Thymus (tissue), 14 donors: ENCODE data around the gene ABHD3. TPM values are rescaled to one million over a fixed set of nuclear protein-coding genes. Genes with fewer than 3 reads are reported as not detected.

Experiments used
- DNase-seq, 9 donors: peaks; one replicate each; pipeline ENCODE4 v3.0.0-alpha.2; 2013; ENCODE audit warnings: low spot score in 9 of 9, low read depth in 6 of 9, missing footprints in 1 of 9
- H3K27ac ChIP-seq, 2 donors: one replicate each; pipeline ENCODE4 v1.5.1; 2013; ENCODE audit warnings: control low read depth in 1 of 2, low read depth in 1 of 2, low read length in 1 of 2, mild to moderate bottlenecking in 1 of 2, moderate library complexity in 1 of 2
- H3K27me3 ChIP-seq, 2 donors: one replicate each; pipeline ENCODE4 v1.5.1; 2013; ENCODE audit warnings: low read length in 1 of 2; ENCODE audit not compliant: control insufficient read depth in 2 of 2, insufficient read depth in 1 of 2
- H3K36me3 ChIP-seq, 2 donors: one replicate each; pipeline ENCODE4 v1.5.1; 2013; ENCODE audit warnings: low read length in 1 of 2, mild to moderate bottlenecking in 1 of 2, moderate library complexity in 1 of 2; ENCODE audit not compliant: control insufficient read depth in 2 of 2, insufficient read depth in 2 of 2
- H3K4me1 ChIP-seq, 2 donors: one replicate each; pipeline ENCODE4 v1.5.1; 2013; ENCODE audit warnings: low read length in 2 of 2; ENCODE audit not compliant: control insufficient read depth in 2 of 2, insufficient read depth in 2 of 2
- H3K4me3 ChIP-seq, 2 donors: one replicate each; pipeline ENCODE4 v1.5.1; 2013; ENCODE audit warnings: low read length in 2 of 2, control low read depth in 1 of 2, mild to moderate bottlenecking in 1 of 2
- H3K9me3 ChIP-seq, 2 donors: one replicate each; pipeline ENCODE4 v1.5.1; 2013; ENCODE audit warnings: low read length in 1 of 2, mild to moderate bottlenecking in 1 of 2; ENCODE audit not compliant: control insufficient read depth in 2 of 2, insufficient read depth in 1 of 2
- WGBS: extraction: QIAGEN DNeasy Blood & Tissue Kit; methylation state at CpG from one replicate; pipeline ENCODE4 v1.1.7; 2013; 5-methylcytosine and 5-hydroxymethylcytosine counted together
- long read RNA-seq, 10 donors: transcript quantifications; one replicate each; lab custom pipeline, GENCODE V29; 2026
- polyA plus RNA-seq: library from polyadenylated mRNA; stranded (reverse); fragments of 200-250 nt; gene quantifications from one replicate; pipeline ENCODE4 v1.2.3, GENCODE V29; 2013
- total RNA-seq: library from RNA; stranded (reverse); fragments of 120-200 nt; gene quantifications from one replicate; pipeline ENCODE4 v1.2.4, GENCODE V29; 2013
- donor health status: healthy.

ABHD3 gene, protein sequence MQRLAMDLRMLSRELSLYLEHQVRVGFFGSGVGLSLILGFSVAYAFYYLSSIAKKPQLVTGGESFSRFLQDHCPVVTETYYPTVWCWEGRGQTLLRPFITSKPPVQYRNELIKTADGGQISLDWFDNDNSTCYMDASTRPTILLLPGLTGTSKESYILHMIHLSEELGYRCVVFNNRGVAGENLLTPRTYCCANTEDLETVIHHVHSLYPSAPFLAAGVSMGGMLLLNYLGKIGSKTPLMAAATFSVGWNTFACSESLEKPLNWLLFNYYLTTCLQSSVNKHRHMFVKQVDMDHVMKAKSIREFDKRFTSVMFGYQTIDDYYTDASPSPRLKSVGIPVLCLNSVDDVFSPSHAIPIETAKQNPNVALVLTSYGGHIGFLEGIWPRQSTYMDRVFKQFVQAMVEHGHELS
- total RNA-seq (25.7 TPM), polyA plus RNA-seq (77.9 TPM)
- long read RNA-seq, donor 1, partial matches to known transcripts, result 0 of 4 reads
- long read RNA-seq, donor 1, other reads (novel, unspliced or antisense), result 0 of 4 reads
- long read RNA-seq, donor 2, transcript ABHD3-201 (9 exons, 2,064 nt), result major isoform, 18 of 39 reads
- long read RNA-seq, donor 2, partial matches to known transcripts, result 21 of 39 reads
- long read RNA-seq, donor 2, other reads (novel, unspliced or antisense), result 0 of 39 reads
- long read RNA-seq, donor 3, transcript ABHD3-201 (9 exons, 2,064 nt), result major isoform, 10 of 20 reads
- long read RNA-seq, donor 3, partial matches to known transcripts, result 0 of 20 reads
- long read RNA-seq, donor 3, other reads (novel, unspliced or antisense), result 6 of 20 reads
- long read RNA-seq, donor 4, partial matches to known transcripts, result 0 of 4 reads
- long read RNA-seq, donor 4, other reads (novel, unspliced or antisense), result 0 of 4 reads
- long read RNA-seq, donor 5, transcript ABHD3-201 (9 exons, 2,064 nt), result major isoform, 10 of 29 reads
- long read RNA-seq, donor 5, partial matches to known transcripts, result 14 of 29 reads
- long read RNA-seq, donor 5, other reads (novel, unspliced or antisense), result 0 of 29 reads
- long read RNA-seq, donor 6, partial matches to known transcripts, result 0 of 5 reads
- long read RNA-seq, donor 6, other reads (novel, unspliced or antisense), result 0 of 5 reads
- long read RNA-seq, donor 7, transcript ABHD3-201 (9 exons, 2,064 nt), result major isoform, 8 of 10 reads
- long read RNA-seq, donor 7, partial matches to known transcripts, result 0 of 10 reads
- long read RNA-seq, donor 7, other reads (novel, unspliced or antisense), result 0 of 10 reads
- long read RNA-seq, donor 8, partial matches to known transcripts, result 0 of 2 reads
- long read RNA-seq, donor 8, other reads (novel, unspliced or antisense), result 0 of 2 reads
- long read RNA-seq, donor 9, transcript ABHD3-201 (9 exons, 2,064 nt), result major isoform, 5 of 5 reads
- long read RNA-seq, donor 9, partial matches to known transcripts, result 0 of 5 reads
- long read RNA-seq, donor 9, other reads (novel, unspliced or antisense), result 0 of 5 reads
- long read RNA-seq, donor 10, transcript ABHD3-201 (9 exons, 2,064 nt), result major isoform, 11 of 13 reads
- long read RNA-seq, donor 10, partial matches to known transcripts, result 0 of 13 reads
- long read RNA-seq, donor 10, other reads (novel, unspliced or antisense), result 0 of 13 reads

- Histone ChIP-seq H3K27ac (peak within 1 kb of the TSS; percentile 92 to 95), H3K27me3 (no peaks in the 10 kb centered on the region), H3K36me3 (peaks cover 0 to 8% of the 10 kb centered on the region in 2 donors), H3K9me3 (peaks cover 0 to 3% of the 10 kb centered on the region in 2 donors), H3K4me1 (peaks cover 14 to 18% of the 10 kb centered on the region in 2 donors), H3K4me3 (peak within 1 kb of the TSS; percentile 83 to 89)
- DNase-seq, result peak; percentile 76 to 95 (median 87)
- 2% methylated on average over 60 of the region's 60 CpGs for WGBS
Measured at GRCh38 chr18:21704603-21705364, at the start of gene ABHD3. Gene ABHD3, minus strand, starts transcription at chr18:21704774. Its CDS starts 109 bp downstream, at chr18:21704665.

GRCh38 chr18:21747764-21748693 is 43.5 kb upstream of the ABHD3 start:
- H3K27ac ChIP-seq, result no peak overlapping the region
- no peaks in the 10 kb centered on the region for H3K36me3 ChIP-seq
- H3K4me1 ChIP-seq, result peaks cover 0 to 3% of the 10 kb centered on the region in 2 donors
- no peak overlapping the region for H3K4me3 ChIP-seq
- H3K9me3 ChIP-seq, result no peaks in the 10 kb centered on the region
- H3K27me3 ChIP-seq, result no peaks in the 10 kb centered on the region
- 96% methylated on average over 2 of the region's 2 CpGs for WGBS
- no peak for DNase-seq

DNA sequence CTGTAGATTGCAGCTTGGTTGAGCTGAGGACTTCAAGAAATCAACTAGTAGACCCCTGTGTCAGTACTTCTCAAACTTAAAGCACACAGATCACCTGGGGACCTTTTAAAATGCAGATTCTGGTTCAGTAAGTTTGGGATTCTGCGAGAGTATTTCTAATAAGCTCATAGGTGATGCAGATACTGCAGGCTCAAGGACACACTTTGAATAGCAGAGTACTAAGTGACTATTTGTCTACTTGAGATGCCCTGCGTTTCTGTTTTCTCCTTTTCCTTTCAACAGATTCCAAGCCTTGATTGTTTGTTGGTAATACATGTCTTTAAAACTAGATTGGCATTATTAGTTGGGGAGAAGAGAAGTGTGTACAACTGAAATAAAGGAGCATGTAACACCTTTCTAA is 42.7 kb upstream of the ABHD3 start:
- no peak overlapping the region for H3K4me3 ChIP-seq
- DNase-seq, result no peak
- WGBS, result 95% methylated on average over 2 of the region's 2 CpGs
- peaks cover 0 to 5% of the 10 kb centered on the region in 2 donors for H3K4me1 ChIP-seq
- no peaks in the 10 kb centered on the region for H3K27me3 ChIP-seq
- H3K36me3 ChIP-seq, result no peaks in the 10 kb centered on the region
- H3K9me3 ChIP-seq, result no peaks in the 10 kb centered on the region
- H3K27ac ChIP-seq, result no peak overlapping the region

DNA sequence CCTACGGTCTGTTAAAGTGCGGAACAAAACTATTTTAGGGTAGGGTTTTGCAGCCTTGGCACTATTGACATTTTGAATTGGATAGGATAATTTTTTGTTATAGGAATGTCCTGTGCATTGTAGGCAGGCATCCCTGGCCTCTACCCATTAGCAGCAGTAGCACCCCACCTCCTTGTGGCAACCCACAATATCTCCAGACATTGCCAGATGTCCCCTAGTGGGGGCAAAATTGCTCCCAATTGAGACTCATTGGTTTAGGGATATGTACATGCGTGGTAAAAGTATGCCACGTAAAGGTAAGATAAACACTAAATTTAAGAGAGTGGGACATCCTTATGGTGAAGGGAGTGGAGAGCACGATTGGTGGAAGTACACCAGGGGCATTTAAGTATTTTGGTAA is 40.7 kb upstream of the ABHD3 start:
- peaks cover 0 to 5% of the 10 kb centered on the region in 2 donors for H3K27me3 ChIP-seq
- no peak overlapping the region for H3K4me3 ChIP-seq
- H3K4me1 ChIP-seq, result peaks cover 4 to 7% of the 10 kb centered on the region in 2 donors
- H3K9me3 ChIP-seq, result no peaks in the 10 kb centered on the region
- no peaks in the 10 kb centered on the region for H3K36me3 ChIP-seq
- no peak for DNase-seq
- no peak overlapping the region for H3K27ac ChIP-seq
- WGBS, result 75% methylated on average over 5 of the region's 5 CpGs

DNA sequence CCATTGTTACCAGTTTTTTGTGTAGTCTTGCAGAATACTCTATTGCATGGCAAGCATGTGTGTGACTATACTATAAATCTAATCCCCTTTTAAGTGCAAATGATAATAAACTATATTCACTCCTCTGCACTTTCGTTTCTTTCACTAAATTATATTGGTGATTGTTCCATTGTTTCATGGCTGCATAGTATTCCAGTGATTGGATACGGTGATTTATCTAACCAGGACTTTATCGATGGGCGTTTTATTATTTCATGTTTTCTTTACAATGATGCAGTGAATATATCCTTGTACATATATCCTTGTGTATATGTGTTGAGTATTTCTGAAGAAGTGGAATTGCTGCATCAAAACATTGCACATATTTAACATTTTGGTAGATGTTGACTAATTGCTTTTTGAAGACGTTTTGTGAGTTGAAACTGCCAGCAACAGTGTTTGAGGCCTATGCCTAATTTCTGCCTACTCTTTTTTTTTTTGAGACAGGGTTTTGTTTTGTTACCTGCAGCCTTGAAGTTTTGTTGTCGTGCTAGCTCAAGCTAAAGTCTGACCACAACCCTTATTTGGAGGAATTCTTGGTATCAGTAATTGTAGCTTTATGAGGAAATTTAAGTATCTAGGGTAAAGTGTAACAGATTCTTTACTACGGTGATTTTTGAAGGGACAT is 38.7 kb upstream of the ABHD3 start:
- Histone ChIP-seq H3K36me3 (no peaks in the 10 kb centered on the region), H3K27me3 (peaks cover 0 to 5% of the 10 kb centered on the region in 2 donors), H3K27ac (no peak overlapping the region), H3K9me3 (no peaks in the 10 kb centered on the region), H3K4me1 (peaks cover 7 to 11% of the 10 kb centered on the region in 2 donors), H3K4me3 (no peak overlapping the region)
- 83% methylated on average over 7 of the region's 7 CpGs for WGBS
- no peak for DNase-seq

GRCh38 chr18:21742315-21742687 is 37.7 kb upstream of the ABHD3 start:
- Histone ChIP-seq H3K27me3 (peaks cover 0 to 5% of the 10 kb centered on the region in 2 donors), H3K4me3 (peak overlapping the region; percentile 75 to 88), H3K36me3 (no peaks in the 10 kb centered on the region), H3K27ac (no peak overlapping the region), H3K9me3 (no peaks in the 10 kb centered on the region), H3K4me1 (peaks cover 7 to 11% of the 10 kb centered on the region in 2 donors)
- WGBS, result 89% methylated on average over 5 of the region's 5 CpGs
- no peak for DNase-seq
